GM12878 (cell line): ENCODE data around the gene NT5M. TPM values are rescaled to one million over a fixed set of nuclear protein-coding genes. Genes with fewer than 3 reads are reported as not detected.

Experiments
- ATAC-seq: fragments of 200-7000 bp; cut with Tn5 transposase; 3 replicates; pipeline ENCODE4 v1.9.1; 2020; ENCODE audit warnings: mild to moderate bottlenecking, moderate library complexity
- BruUV-seq: library from RNA; stranded (reverse); fragments of 400-500 nt; replicated peaks from 2 replicates; lab custom pipeline; 2021; lab: Mats Ljungman, UMichigan
- CTCF ChIA-PET: fragments of 300-600 bp; sonication (Branson Sonifier 250); formaldehyde crosslinking; extraction: SDS; loops from one replicate; lab custom pipeline; 2021; ENCODE audit warnings: inconsistent platforms; lab: Yijun Ruan, JAX
- POLR2A ChIA-PET: fragments of 350-600 bp; formaldehyde crosslinking; extraction: SDS; loops from one replicate; lab custom pipeline; 2021; ENCODE audit warnings: inconsistent platforms; lab: Charles Lee
- RAD21 ChIA-PET: fragments of 300-600 bp; sonication (Branson Sonifier 250); formaldehyde crosslinking; loops from one replicate; lab custom pipeline; 2023; ENCODE audit warnings: antibody characterized with exemption; ENCODE audit not compliant: unreplicated experiment; lab: Charles Lee
- SMC1A ChIA-PET: fragments of 300-600 bp; sonication (Branson Sonifier 250); formaldehyde crosslinking; loops from one replicate; lab custom pipeline; 2023; ENCODE audit not compliant: unreplicated experiment, uncharacterized antibody; lab: Charles Lee
- DNase-seq: peaks from one replicate; pipeline ENCODE4 v3.0.0-alpha.2; 2011; ENCODE audit warnings: low read depth, low spot score
- FAIRE-seq: peaks from 3 replicates; lab custom pipeline; 2011; peaks lifted over from hg19 to GRCh38; lab: Jason Lieb, UNC
- H2AFZ ChIP-seq: 2 replicates; pipeline ENCODE4 v1.6.0; 2011; ENCODE audit warnings: low read depth, low read length, control low read depth; ENCODE audit not compliant: control insufficient read depth
- H3K27ac ChIP-seq: 2 replicates; pipeline ENCODE4 v1.5.1; 2011; ENCODE audit warnings: control low read depth; ENCODE audit not compliant: control insufficient read depth, insufficient read depth
- H3K27me3 ChIP-seq, 2 experiments: replicated peaks in 1 of 2; 2 replicates each; pipeline versions ENCODE4 v1.6.0 to v1.6.1; 2011; ENCODE audit warnings: low read length in 1 of 2; ENCODE audit not compliant: control insufficient read depth in 2 of 2, insufficient read depth in 2 of 2
- H3K36me3 ChIP-seq, 2 experiments: 2 replicates each; pipeline ENCODE4 v1.5.1; 2011; ENCODE audit warnings: low read length in 1 of 2; ENCODE audit not compliant: control insufficient read depth in 2 of 2, insufficient read depth in 2 of 2
- H3K4me1 ChIP-seq: 2 replicates; pipeline ENCODE4 v1.6.1; 2011; ENCODE audit warnings: mild to moderate bottlenecking, low read length, moderate library complexity, mixed read lengths; ENCODE audit not compliant: control insufficient read depth, insufficient read depth
- H3K4me2 ChIP-seq: 2 replicates; pipeline ENCODE4 v1.6.0; 2011; ENCODE audit warnings: control low read depth; ENCODE audit not compliant: control insufficient read depth, insufficient read depth
- H3K4me3 ChIP-seq: fragments of 200-600 bp; sonication (generic); 2 replicates; pipeline ENCODE4 v1.5.1; 2016
- H3K79me2 ChIP-seq: 2 replicates; pipeline ENCODE4 v1.6.0; 2011; ENCODE audit warnings: low read length; ENCODE audit not compliant: control insufficient read depth, insufficient read depth
- H3K9ac ChIP-seq: 2 replicates; pipeline ENCODE4 v1.8.0; 2011; ENCODE audit warnings: low read length, control low read depth, mixed read lengths; ENCODE audit not compliant: control insufficient read depth, insufficient read depth
- H3K9me3 ChIP-seq: replicated peaks from 3 replicates; pipeline ENCODE4 v1.5.1; 2011; ENCODE audit warnings: mild to moderate bottlenecking, low read length; ENCODE audit not compliant: control insufficient read depth, insufficient read depth
- H4K20me1 ChIP-seq: 2 replicates; pipeline ENCODE4 v1.6.0; 2011; ENCODE audit not compliant: control insufficient read depth, insufficient read depth
- ATF7 ChIP-seq: fragments of 450-650 bp; IDR thresholded peaks from 2 replicates; pipeline ENCODE4 v1.6.1; 2016; ENCODE audit warnings: low read depth, mild to moderate bottlenecking
- RCOR1 ChIP-seq: conservative IDR thresholded peaks from 2 replicates; pipeline ENCODE4 v1.6.1; 2012; ENCODE audit warnings: low read depth, low read length, improper control_type of control experiment
- SUZ12 ChIP-seq: fragments of 200-600 bp; sonication (generic); IDR thresholded peaks from one replicate; pipeline ENCODE4 v1.6.1; 2018; ENCODE audit warnings: antibody characterized with exemption, mild to moderate bottlenecking; ENCODE audit not compliant: unreplicated experiment
- WGBS: methylation state at CpG from one replicate; pipeline ENCODE4 v1.1.6; 2016; ENCODE audit warnings: low lambda C conversion rate; ENCODE audit not compliant: insufficient replicate concordance, insufficient coverage; ENCODE audit errors: missing lambda C conversion rate; 5-methylcytosine and 5-hydroxymethylcytosine counted together
- in situ Hi-C: fragments of 300-500 bp; cut with MboI; formaldehyde crosslinking; loops from 9 replicates; pipeline ENCODE4 v1.14.3; 2018; ENCODE audit warnings: mixed read lengths
- intact Hi-C: fragments of 100-400 bp; cut with micrococcal nuclease; formaldehyde crosslinking; loops from one replicate; pipeline ENCODE4 v1.14.2; 2022; ENCODE audit not compliant: unreplicated experiment
- polyA plus RNA-seq, 11 experiments: library from polyadenylated mRNA; depleted of rRNA in 4 of 11; unstranded in 6 of 11; stranded (reverse) in 5 of 11; fragments of >200 nt; fragmentation: Nextera tagmentation in 4 of 11; fragmentation: Illumina TruSeq in 1 of 11; extraction: Ambion mirVana in 4 of 11; extraction: Trizol in 1 of 11; gene quantifications; 1 replicate in 1 of 11; 2 replicates in 10 of 11; pipeline versions ENCODE4 v1.2.1 to v1.2.3, GENCODE V29; 2011 to 2016; ENCODE audit warnings: inconsistent platforms in 2 of 11, missing spikeins in 2 of 11, low read depth in 1 of 11
- total RNA-seq, 4 experiments: library from RNA; depleted of rRNA in 3 of 4; stranded (reverse); fragments of >200 nt in 3 of 4; fragmentation: Illumina TruSeq in 1 of 4; extraction: Trizol in 1 of 4; gene quantifications; 2 replicates each; pipeline versions ENCODE4 v1.2.1 to v1.2.3, GENCODE V29; 2013 to 2021
- TF ChIP-seq, protein P1 (sequence below): IDR thresholded peaks from 2 replicates; pipeline ENCODE4 v1.6.1; 2012; ENCODE audit warnings: low read depth, low read length, improper control_type of control experiment
- TF ChIP-seq, protein P2 (sequence below): fragments of 450-650 bp; IDR thresholded peaks from 2 replicates; pipeline ENCODE4 v1.6.1; 2017; ENCODE audit warnings: mild to moderate bottlenecking, moderate library complexity
- TF ChIP-seq, protein P3 (sequence below): fragments of 450-650 bp; IDR thresholded peaks from 2 replicates; pipeline ENCODE4 v1.6.1; 2014; ENCODE audit warnings: mild to moderate bottlenecking
- TF ChIP-seq, protein P4 (sequence below): fragments of 450-650 bp; IDR thresholded peaks from 2 replicates; pipeline ENCODE4 v1.6.1; 2018; ENCODE audit warnings: mild to moderate bottlenecking, low read depth, moderate library complexity; ENCODE audit not compliant: partially characterized antibody

Gene NT5M
- total and polyA plus RNA-seq, 10 of the 15 experiments (the other 5 are each of a cell fraction or from before 2014, with no cell fraction given), result 0.18 to 14.1 (median 2.9) TPM

DNA sequence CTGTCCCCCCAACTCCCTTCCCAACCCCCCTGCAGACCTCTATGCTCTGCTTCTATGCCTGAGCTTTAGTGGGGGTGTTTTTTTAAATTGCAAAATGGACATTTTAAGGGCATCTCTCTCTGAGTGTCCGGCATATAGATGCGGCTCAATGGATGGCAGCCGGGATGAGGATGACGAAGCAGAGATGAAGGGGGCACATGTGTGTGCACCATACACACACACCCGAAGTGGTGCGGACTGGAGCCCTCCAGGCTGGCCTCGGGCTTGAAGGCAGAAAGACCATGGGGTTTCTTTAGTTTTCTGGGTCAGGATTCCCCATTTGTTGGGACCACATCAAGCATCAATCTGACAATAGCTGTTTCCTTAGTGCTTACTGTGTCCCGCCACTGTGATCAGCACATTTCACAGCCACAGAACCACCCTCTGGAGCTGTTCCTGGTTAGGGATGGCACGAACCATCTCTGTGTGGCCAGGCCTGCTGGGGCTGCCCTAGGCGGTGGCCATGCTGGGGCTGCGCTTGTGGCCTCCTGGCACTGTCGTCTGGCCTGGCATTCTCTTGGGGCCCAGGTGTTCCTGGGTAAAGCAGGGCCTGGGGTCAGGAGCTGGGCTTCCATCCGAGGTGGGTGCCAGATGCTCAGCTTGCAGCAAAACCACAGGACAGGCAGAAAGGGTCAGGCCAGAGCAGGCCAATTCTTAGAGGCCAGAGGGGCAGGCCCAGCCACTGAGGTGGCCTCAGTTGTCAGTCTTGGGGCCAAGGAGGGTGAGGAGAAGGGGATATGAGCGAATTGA lies 49.9 kb downstream of the NT5M start:
- H3K4me2 ChIP-seq, result no peak overlapping the region
- 44% methylated on average over 14 of the region's 14 CpGs for WGBS
- H3K79me2 ChIP-seq, result no peaks in the 10 kb centered on the region
- no peaks in the 10 kb centered on the region for H3K27me3 ChIP-seq
- no peaks in the 10 kb centered on the region for H3K9me3 ChIP-seq
- intact Hi-C loops, result no loop called here
- H3K4me1 ChIP-seq, result no peaks in the 10 kb centered on the region
- H2AFZ ChIP-seq, result no peak overlapping the region
- DNase-seq, result no peak
- H3K36me3 ChIP-seq, result no peaks in the 10 kb centered on the region
- CTCF ChIA-PET, result interaction anchor here (1.2 to 1.6 kb wide), 4 partner anchors 8 to 566 kb away, joined by 3 read pairs; no protein-coding TSS in a partner anchor
- H4K20me1 ChIP-seq, result no peaks in the 10 kb centered on the region
- no peak overlapping the region for H3K27ac ChIP-seq
- H3K9ac ChIP-seq, result no peak overlapping the region
- POLR2A ChIA-PET, result no interaction called here
- in situ Hi-C loops, result loop anchor here (10.0 kb wide), 1 partner anchor 512 kb away; no protein-coding TSS in a partner anchor
- RAD21 ChIA-PET, result no interaction called here
- SMC1A ChIA-PET, result interaction anchor here (1.2 kb wide), 1 partner anchor 13 kb away, joined by 3 read pairs; no protein-coding TSS in a partner anchor
- ATAC-seq, result no peak
- BruUV-seq, result no TSS peak
- TF ChIP-seq, protein P1, sequence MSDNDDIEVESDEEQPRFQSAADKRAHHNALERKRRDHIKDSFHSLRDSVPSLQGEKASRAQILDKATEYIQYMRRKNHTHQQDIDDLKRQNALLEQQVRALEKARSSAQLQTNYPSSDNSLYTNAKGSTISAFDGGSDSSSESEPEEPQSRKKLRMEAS, result no peak
- TF ChIP-seq, protein P2, sequence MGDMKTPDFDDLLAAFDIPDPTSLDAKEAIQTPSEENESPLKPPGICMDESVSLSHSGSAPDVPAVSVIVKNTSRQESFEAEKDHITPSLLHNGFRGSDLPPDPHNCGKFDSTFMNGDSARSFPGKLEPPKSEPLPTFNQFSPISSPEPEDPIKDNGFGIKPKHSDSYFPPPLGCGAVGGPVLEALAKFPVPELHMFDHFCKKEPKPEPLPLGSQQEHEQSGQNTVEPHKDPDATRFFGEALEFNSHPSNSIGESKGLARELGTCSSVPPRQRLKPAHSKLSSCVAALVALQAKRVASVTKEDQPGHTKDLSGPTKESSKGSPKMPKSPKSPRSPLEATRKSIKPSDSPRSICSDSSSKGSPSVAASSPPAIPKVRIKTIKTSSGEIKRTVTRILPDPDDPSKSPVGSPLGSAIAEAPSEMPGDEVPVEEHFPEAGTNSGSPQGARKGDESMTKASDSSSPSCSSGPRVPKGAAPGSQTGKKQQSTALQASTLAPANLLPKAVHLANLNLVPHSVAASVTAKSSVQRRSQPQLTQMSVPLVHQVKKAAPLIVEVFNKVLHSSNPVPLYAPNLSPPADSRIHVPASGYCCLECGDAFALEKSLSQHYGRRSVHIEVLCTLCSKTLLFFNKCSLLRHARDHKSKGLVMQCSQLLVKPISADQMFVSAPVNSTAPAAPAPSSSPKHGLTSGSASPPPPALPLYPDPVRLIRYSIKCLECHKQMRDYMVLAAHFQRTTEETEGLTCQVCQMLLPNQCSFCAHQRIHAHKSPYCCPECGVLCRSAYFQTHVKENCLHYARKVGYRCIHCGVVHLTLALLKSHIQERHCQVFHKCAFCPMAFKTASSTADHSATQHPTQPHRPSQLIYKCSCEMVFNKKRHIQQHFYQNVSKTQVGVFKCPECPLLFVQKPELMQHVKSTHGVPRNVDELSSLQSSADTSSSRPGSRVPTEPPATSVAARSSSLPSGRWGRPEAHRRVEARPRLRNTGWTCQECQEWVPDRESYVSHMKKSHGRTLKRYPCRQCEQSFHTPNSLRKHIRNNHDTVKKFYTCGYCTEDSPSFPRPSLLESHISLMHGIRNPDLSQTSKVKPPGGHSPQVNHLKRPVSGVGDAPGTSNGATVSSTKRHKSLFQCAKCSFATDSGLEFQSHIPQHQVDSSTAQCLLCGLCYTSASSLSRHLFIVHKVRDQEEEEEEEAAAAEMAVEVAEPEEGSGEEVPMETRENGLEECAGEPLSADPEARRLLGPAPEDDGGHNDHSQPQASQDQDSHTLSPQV, result no peak
- TF ChIP-seq, protein P3, sequence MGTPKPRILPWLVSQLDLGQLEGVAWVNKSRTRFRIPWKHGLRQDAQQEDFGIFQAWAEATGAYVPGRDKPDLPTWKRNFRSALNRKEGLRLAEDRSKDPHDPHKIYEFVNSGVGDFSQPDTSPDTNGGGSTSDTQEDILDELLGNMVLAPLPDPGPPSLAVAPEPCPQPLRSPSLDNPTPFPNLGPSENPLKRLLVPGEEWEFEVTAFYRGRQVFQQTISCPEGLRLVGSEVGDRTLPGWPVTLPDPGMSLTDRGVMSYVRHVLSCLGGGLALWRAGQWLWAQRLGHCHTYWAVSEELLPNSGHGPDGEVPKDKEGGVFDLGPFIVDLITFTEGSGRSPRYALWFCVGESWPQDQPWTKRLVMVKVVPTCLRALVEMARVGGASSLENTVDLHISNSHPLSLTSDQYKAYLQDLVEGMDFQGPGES, result no peak
- no peak for TF ChIP-seq ATF7
- no peak for TF ChIP-seq RCOR1
- TF ChIP-seq SUZ12, result no peak
- TF ChIP-seq, protein P4, sequence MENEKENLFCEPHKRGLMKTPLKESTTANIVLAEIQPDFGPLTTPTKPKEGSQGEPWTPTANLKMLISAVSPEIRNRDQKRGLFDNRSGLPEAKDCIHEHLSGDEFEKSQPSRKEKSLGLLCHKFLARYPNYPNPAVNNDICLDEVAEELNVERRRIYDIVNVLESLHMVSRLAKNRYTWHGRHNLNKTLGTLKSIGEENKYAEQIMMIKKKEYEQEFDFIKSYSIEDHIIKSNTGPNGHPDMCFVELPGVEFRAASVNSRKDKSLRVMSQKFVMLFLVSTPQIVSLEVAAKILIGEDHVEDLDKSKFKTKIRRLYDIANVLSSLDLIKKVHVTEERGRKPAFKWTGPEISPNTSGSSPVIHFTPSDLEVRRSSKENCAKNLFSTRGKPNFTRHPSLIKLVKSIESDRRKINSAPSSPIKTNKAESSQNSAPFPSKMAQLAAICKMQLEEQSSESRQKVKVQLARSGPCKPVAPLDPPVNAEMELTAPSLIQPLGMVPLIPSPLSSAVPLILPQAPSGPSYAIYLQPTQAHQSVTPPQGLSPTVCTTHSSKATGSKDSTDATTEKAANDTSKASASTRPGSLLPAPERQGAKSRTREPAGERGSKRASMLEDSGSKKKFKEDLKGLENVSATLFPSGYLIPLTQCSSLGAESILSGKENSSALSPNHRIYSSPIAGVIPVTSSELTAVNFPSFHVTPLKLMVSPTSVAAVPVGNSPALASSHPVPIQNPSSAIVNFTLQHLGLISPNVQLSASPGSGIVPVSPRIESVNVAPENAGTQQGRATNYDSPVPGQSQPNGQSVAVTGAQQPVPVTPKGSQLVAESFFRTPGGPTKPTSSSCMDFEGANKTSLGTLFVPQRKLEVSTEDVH, result no peak
- no peak for FAIRE-seq
- H3K4me3 ChIP-seq, result no peak overlapping the region
